A549 treated with AZD9567 at 1 μM for 4 hours (cell line): ENCODE measurements around the gene PCDHB14. TPM values are rescaled to one million over a fixed set of nuclear protein-coding genes. Genes with fewer than 3 reads are reported as not detected.

Source experiments
- total RNA-seq: library from RNA; stranded (reverse); fragments of 200-300 nt; extraction: Qiagen RNA extraction; gene quantifications from 5 replicates; pipeline ENCODE4 v1.2.3, GENCODE V29; 2022; ENCODE audit not compliant: insufficient read depth

PCDHB14 gene
- total RNA-seq: 0.06 to 0.11 TPM (median 0.06 TPM) in 4 of 5 replicates, not detected in the other

GRCh38 chr5:141223112-141223783 lies at the start of gene PCDHB14:
TSS of gene PCDHB14 (plus strand) at chr5:141223343. CDS start at chr5:141223506, 163 bp downstream.

DNA sequence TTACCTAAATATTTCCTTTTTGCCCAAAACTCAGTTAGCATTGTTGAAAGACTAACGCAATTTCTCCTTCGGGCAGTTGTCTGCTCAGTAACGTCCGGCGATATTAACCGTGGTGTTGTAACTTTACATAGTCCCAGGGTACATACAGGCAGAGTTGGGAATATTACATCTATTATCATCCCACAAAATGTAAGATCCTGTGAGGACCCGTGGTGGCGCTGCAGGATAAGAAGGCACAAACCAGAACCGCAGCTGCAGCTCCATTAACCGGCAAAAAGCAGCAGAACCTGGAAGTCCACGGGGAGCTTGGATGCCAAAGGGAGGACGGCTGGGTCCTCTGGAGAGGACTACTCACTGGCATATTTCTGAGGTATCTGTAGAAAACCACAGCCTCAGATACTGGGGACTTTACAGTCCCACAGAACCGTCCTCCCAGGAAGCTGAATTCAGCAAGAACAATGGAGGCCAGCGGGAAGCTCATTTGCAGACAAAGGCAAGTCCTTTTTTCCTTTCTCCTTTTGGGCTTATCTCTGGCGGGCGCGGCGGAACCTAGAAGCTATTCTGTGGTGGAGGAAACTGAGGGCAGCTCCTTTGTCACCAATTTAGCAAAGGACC lies 45.5 kb upstream of the PCDHB14 start, which contains the start of gene PCDHB8:
TSS of gene PCDHB8 (plus strand) at position 214 of the 615 bp plus-strand sequence. CDS start at position 459, 245 bp downstream.

GRCh38 chr5:141182248-141182647 lies 40.9 kb upstream of the PCDHB14 start, which contains the start of gene PCDHB16:
TSS of gene PCDHB16 (plus strand) at chr5:141182387. CDS start at chr5:141182560, 173 bp downstream.

GRCh38 chr5:141186897-141187512 lies 36.1 kb upstream of the PCDHB14 start, which contains the start of gene PCDHB9:
TSS of gene PCDHB9 (plus strand) at chr5:141187161. CDS start at chr5:141187319, 158 bp downstream.

DNA sequence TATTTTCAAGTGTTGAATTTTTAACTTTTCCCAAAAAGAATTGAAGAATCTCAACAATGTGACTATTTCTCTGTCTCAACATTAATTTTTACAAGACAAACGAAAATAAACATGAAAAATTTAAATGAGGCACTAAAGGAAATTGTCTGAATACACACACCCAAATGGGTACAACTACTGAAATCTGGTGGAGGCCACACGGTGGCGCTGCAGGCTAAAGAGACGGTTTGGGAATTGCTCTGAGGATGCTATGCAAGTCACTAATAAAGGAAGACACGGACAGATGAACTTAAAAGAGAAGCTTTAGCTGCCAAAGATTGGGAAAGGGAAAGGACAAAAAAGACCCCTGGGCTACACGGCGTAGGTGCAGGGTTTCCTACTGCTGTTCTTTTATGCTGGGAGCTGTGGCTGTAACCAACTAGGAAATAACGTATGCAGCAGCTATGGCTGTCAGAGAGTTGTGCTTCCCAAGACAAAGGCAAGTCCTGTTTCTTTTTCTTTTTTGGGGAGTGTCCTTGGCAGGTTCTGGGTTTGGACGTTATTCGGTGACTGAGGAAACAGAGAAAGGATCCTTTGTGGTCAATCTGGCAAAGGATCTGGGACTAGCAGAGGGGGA lies 30.9 kb upstream of the PCDHB14 start, which contains the start of gene PCDHB10:
TSS of gene PCDHB10 (plus strand) at position 244 of the 616 bp plus-strand sequence. CDS start at position 444, 200 bp downstream.

GRCh38 chr5:141199359-141200235 lies 23.5 kb upstream of the PCDHB14 start, which contains the start of gene PCDHB11:
TSS of gene PCDHB11 (plus strand) at chr5:141199627. CDS start at chr5:141199775, 148 bp downstream.

DNA sequence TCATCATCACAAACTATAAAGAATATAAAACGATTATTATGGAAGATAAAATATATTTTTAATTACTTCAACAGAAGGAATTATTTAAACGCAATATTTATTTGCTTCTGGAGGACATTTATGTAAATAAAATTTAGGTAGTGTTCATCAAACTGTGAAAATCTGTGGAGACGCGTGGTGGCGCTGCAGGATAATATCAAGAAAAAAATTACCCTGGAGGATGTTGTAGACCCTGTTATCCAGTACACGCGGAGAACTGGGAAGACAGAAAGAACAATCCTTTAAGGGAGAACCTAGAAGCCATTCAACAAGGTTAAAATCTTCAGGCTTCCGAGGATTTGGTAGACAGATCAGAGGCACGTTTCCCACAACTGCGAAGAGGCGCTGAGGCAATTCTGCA lies 14.7 kb upstream of the PCDHB14 start, which contains the start of gene PCDHB12:
TSS of gene PCDHB12 (plus strand) at position 242 of the 400 bp plus-strand sequence. CDS start 189 bp downstream, outside the sequence.

DNA sequence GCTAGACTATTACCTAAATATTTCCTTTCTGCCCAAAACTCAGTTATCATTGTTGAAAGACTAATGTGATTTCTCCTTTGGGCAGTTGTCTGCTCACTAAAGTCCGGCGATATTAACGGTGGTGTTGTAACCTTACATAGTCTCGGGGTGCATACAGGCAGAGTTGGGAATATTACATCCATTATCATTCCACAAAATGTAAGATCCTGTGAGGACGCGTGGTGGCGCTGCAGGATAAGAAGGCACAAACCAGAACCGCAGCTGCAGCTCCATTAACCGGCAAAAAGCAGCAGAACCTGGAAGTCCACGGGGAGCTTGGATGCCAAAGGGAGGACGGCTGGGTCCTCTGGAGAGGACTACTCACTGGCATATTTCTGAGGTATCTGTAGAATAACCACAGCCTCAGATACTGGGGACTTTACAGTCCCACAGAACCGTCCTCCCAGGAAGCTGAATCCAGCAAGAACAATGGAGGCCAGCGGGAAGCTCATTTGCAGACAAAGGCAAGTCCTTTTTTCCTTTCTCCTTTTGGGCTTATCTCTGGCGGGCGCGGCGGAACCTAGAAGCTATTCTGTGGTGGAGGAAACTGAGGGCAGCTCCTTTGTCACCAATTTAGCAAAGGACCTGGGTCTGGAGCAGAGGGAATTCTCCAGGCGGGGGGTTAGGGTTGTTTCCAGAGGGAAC lies 9.3 kb upstream of the PCDHB14 start, which contains the start of gene PCDHB13:
TSS of gene PCDHB13 (plus strand) at position 264 of the 684 bp plus-strand sequence. CDS start at position 469, 205 bp downstream.

GRCh38 chr5:141245250-141245717 lies 22.1 kb downstream of the PCDHB14 start, which contains the start of gene PCDHB15:
TSS of gene PCDHB15 (plus strand) at chr5:141245395. CDS start at chr5:141245579, 184 bp downstream.

Other genes with a start within 250 kb of the PCDHB14 start
- not detected in 5 replicates for gene PCDHB1, start 172.0 kb upstream of the PCDHB14 start, total RNA-seq
- gene PCDHB2, start 128.7 kb upstream of the PCDHB14 start, total RNA-seq: 0.77 to 3.1 TPM (median 3.1 TPM) in 5 replicates
- gene PCDHB3, start 122.9 kb upstream of the PCDHB14 start, total RNA-seq: 0.02 to 0.05 TPM (median 0.03 TPM) in 3 of 5 replicates, not detected in the others
- 0.03 to 0.06 TPM (median 0.05 TPM) in 3 of 5 replicates, not detected in the others for gene PCDHB4, start 101.5 kb upstream of the PCDHB14 start, total RNA-seq
- 1.2 to 2.1 TPM (median 1.3 TPM) in 5 replicates for gene PCDHB5, start 88.1 kb upstream of the PCDHB14 start, total RNA-seq
- 0.71 to 1.3 TPM (median 0.88 TPM) in 5 replicates for gene PCDHB6, start 73.3 kb upstream of the PCDHB14 start, total RNA-seq
- 0.02 TPM in 1 of 5 replicates, not detected in the others for gene PCDHB7, start 50.7 kb upstream of the PCDHB14 start, total RNA-seq
- 0.21 to 0.30 TPM (median 0.25 TPM) in 4 of 5 replicates, not detected in the other for gene PCDHB8, start 45.6 kb upstream of the PCDHB14 start, total RNA-seq
- gene PCDHB16, start 41.0 kb upstream of the PCDHB14 start, total RNA-seq: 0.02 to 0.09 TPM (median 0.06 TPM) in 4 of 5 replicates, not detected in the other
- 0.02 to 0.20 TPM (median 0.05 TPM) in 3 of 5 replicates, not detected in the others for gene PCDHB9, start 36.2 kb upstream of the PCDHB14 start, total RNA-seq
- gene PCDHB10, start 31.0 kb upstream of the PCDHB14 start, total RNA-seq: 0.04 to 0.05 TPM in 2 of 5 replicates, not detected in the others
- gene PCDHB11, start 23.7 kb upstream of the PCDHB14 start, total RNA-seq: 0.02 to 0.06 TPM (median 0.05 TPM) in 4 of 5 replicates, not detected in the other
- 0.06 TPM in 1 of 5 replicates, not detected in the others for gene PCDHB12, start 14.6 kb upstream of the PCDHB14 start, total RNA-seq
- 0.05 to 0.06 TPM (median 0.06 TPM) in 4 of 5 replicates, not detected in the other for gene PCDHB13, start 9.4 kb upstream of the PCDHB14 start, total RNA-seq
- gene PCDHB15, start 22.1 kb downstream of the PCDHB14 start, total RNA-seq: 0.02 to 0.09 TPM (median 0.07 TPM) in 4 of 5 replicates, not detected in the other
- not detected in 5 replicates for gene SLC25A2, start 80.7 kb downstream of the PCDHB14 start, total RNA-seq
- 60.6 to 75.9 TPM (median 73.6 TPM) in 5 replicates for gene TAF7, start 97.4 kb downstream of the PCDHB14 start, total RNA-seq
- gene PCDHGA1, start 107.2 kb downstream of the PCDHB14 start, total RNA-seq: 0.22 to 0.39 TPM (median 0.28 TPM) in 4 of 5 replicates, not detected in the other
- gene PCDHGA2, start 115.4 kb downstream of the PCDHB14 start, total RNA-seq: 0.42 to 1.1 TPM (median 0.53 TPM) in 5 replicates
- 0.02 TPM in 2 of 5 replicates, not detected in the others for gene PCDHGA3, start 120.5 kb downstream of the PCDHB14 start, total RNA-seq
- 1.2 to 1.7 TPM (median 1.5 TPM) in 4 of 5 replicates, not detected in the other for gene PCDHGB1, start 126.8 kb downstream of the PCDHB14 start, total RNA-seq
- 0.08 to 0.17 TPM (median 0.13 TPM) in 4 of 5 replicates, not detected in the other for gene PCDHGA4, start 131.7 kb downstream of the PCDHB14 start, total RNA-seq
- gene PCDHGB2, start 136.7 kb downstream of the PCDHB14 start, total RNA-seq: 0.07 to 0.13 TPM (median 0.08 TPM) in 4 of 5 replicates, not detected in the other
- 0.09 to 0.87 TPM (median 0.14 TPM) in 5 replicates for gene PCDHGA5, start 140.8 kb downstream of the PCDHB14 start, total RNA-seq
- 0.14 to 0.80 TPM (median 0.26 TPM) in 5 replicates for gene PCDHGB3, start 146.9 kb downstream of the PCDHB14 start, total RNA-seq
- gene PCDHGA6, start 150.5 kb downstream of the PCDHB14 start, total RNA-seq: 0.14 to 0.20 TPM (median 0.18 TPM) in 4 of 5 replicates, not detected in the other
- gene PCDHGA7, start 159.4 kb downstream of the PCDHB14 start, total RNA-seq: 0.44 to 0.91 TPM (median 0.79 TPM) in 5 replicates
- gene PCDHGB4, start 164.4 kb downstream of the PCDHB14 start, total RNA-seq: 0.66 to 0.88 TPM (median 0.85 TPM) in 5 replicates
- 0.02 to 0.05 TPM (median 0.04 TPM) in 4 of 5 replicates, not detected in the other for gene PCDHGA8, start 169.3 kb downstream of the PCDHB14 start, total RNA-seq
- 1.9 to 2.9 TPM (median 2.4 TPM) in 5 replicates for gene PCDHGB5, start 174.6 kb downstream of the PCDHB14 start, total RNA-seq
- gene PCDHGA9, start 179.4 kb downstream of the PCDHB14 start, total RNA-seq: 0.02 to 0.07 TPM (median 0.04 TPM) in 4 of 5 replicates, not detected in the other
- 0.05 to 0.11 TPM (median 0.09 TPM) in 4 of 5 replicates, not detected in the other for gene PCDHGB6, start 184.7 kb downstream of the PCDHB14 start, total RNA-seq
- gene PCDHGA10, start 189.6 kb downstream of the PCDHB14 start, total RNA-seq: 0.05 TPM in 1 of 5 replicates, not detected in the others
- 0.05 to 0.70 TPM (median 0.06 TPM) in 5 replicates for gene PCDHGB7, start 194.3 kb downstream of the PCDHB14 start, total RNA-seq
- 0.01 to 0.03 TPM (median 0.02 TPM) in 3 of 5 replicates, not detected in the others for gene PCDHGA11, start 197.7 kb downstream of the PCDHB14 start, total RNA-seq
- 0.01 to 0.02 TPM (median 0.02 TPM) in 3 of 5 replicates, not detected in the others for gene PCDHGA12, start 207.2 kb downstream of the PCDHB14 start, total RNA-seq